ENCODE results near the gene NCR3LG1. TPM values are rescaled to one million over a fixed set of nuclear protein-coding genes. Genes with fewer than 3 reads are reported as not detected.
A peak's percentile ranks its signal among the peaks of the same experiment; 100 is the strongest.

NCR3LG1 gene
- total RNA-seq, 1 donor from 2014 or later: 0.55 TPM

DNA sequence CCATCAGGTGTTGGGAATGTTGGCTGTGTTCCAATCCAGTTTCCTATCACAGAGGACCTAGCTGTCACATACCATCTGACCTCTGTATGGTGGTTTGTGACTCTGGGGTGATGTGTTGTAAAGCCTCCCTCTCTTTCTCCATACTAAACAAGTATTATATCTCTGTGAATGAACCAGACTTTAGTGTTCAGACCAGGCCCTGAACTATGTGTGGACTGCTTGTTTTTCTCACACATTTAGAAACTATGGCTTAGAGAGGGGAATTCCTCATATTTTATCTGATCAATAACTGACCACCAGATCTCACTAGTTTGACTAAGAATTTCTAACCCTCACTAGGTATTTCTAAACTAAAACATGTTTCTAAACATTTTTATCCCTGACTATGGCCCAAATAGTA, 17.5 kb downstream of the NCR3LG1 start:
- ATAC-seq (no peak), DNase-seq (no peak)
- intact Hi-C loops (cut with micrococcal nuclease): no loop called here

- ATAC-seq (no peak), DNase-seq (no peak)
- intact Hi-C loops (cut with micrococcal nuclease): no loop called here
Measured at GRCh38 chr11:17369684-17370243, 18.2 kb downstream of the NCR3LG1 start.

- ATAC-seq (no peak), DNase-seq (no peak)
- intact Hi-C loops (cut with micrococcal nuclease): no loop called here
Measured at GRCh38 chr11:17371614-17372013, 20.0 kb downstream of the NCR3LG1 start.

GRCh38 chr11:17375547-17375946, 23.9 kb downstream of the NCR3LG1 start:
- DNase-seq: no peak
- ATAC-seq: no peak
- intact Hi-C loops (cut with micrococcal nuclease): no loop called here

GRCh38 chr11:17376493-17376892, 24.9 kb downstream of the NCR3LG1 start:
- DNase-seq (no peak), ATAC-seq (peak; percentile 77)
- intact Hi-C loops (cut with micrococcal nuclease): no loop called here

GRCh38 chr11:17378655-17379054, 27.1 kb downstream of the NCR3LG1 start:
- DNase-seq: no peak
- no peak for ATAC-seq
- intact Hi-C loops (cut with micrococcal nuclease): no loop called here

- intact Hi-C loops (cut with micrococcal nuclease): no loop called here
- ATAC-seq: no peak
- no peak for DNase-seq
Measured at GRCh38 chr11:17379383-17380180, 28.0 kb downstream of the NCR3LG1 start.

DNA sequence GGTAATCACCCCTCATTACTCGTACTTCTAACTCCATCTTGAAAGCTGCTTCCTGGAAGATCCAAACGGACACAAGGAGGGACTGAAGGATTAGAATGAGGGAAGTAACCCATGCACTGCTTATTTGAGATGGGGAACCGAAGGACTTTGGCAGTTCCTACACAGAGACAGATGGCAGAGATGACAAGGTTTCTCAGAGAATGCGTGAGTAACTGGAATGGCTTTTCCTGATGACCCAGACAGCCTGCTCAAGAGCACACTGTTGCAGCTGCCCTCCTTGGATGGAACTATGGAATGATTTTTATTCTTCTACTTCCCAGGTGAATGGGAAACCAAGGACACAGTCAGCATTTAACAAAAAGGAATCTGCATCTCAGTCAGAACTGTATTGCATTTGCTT, 29.6 kb downstream of the NCR3LG1 start:
- intact Hi-C loops (cut with micrococcal nuclease): no loop called here
- no peak for DNase-seq
- no peak for ATAC-seq

- intact Hi-C loops (cut with micrococcal nuclease): no loop called here
- ATAC-seq: no peak
- DNase-seq: no peak
Measured at GRCh38 chr11:17382046-17382728, 30.6 kb downstream of the NCR3LG1 start.

DNA sequence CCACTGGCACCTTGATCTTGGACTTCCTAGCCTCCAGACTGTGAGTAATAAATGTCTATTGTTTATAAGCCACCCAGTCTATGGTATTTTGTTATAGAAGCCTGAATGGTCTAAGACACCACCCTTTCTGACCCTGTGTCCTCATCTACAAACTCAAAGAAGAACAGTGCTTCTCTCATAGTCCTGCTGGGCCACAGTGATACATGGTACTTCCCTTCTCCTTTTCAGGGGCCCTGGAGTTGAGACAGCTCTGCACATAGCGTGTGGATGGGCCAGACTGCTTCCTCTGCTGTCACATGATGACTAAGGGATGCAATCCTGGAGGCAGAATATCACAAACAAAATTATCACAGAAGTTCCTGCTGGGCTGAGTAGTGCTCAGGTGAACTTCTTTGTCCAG, 31.9 kb downstream of the NCR3LG1 start:
- no peak for ATAC-seq
- intact Hi-C loops (cut with micrococcal nuclease): no loop called here
- DNase-seq: no peak

DNA sequence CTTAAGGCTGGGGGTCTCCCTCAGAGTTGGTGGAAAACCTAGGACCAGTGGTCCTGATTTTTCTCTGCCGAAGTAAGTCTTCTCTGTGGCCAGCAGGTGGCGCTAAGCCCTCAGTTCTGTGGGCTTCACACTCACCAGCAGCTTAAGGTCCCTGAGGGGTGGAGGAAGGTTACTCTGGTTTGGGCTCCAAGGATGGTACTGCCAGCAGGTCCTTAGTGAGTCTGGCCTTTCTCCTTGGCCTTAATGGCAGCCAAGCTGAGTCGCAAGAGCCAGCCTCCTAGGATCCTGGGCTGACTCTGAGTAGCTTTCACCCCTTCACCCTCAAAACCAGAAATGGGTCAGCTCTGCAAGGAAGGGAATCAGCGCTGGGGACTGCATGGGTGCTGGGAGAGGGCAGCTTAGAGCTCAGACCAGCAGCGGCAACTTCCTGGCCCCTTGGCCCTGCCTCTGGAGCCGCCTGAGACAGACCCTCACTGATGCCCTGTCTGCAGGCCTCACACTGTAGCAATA, 32.5 kb downstream of the NCR3LG1 start:
- peak; percentile 82 for DNase-seq
- peak; percentile 44 for ATAC-seq
- intact Hi-C loops (cut with micrococcal nuclease): loop anchor here (2.0 kb wide), 1 partner anchor 119 kb away; no protein-coding TSS in a partner anchor

DNA sequence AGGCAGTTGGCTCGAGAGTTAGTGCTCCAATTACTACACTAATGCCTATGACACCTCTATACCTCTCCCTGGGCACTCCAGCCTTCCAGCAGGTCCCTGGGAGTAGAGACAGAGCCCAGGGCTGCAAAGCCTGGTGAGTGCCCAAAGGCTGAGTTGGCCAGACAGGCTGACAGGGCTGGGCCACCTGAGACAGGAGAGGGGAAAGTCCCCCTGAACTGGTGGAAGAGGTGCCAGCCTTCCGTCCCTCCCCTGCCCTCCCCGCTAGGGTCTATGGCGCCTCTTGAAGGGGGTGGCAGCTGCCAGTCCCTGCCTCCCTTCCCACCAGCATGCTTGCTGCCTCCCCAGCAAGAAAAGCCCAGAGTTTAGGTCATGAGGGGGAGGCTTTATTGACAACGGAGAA, 33.9 kb downstream of the NCR3LG1 start:
- intact Hi-C loops (cut with micrococcal nuclease): loop anchor here (2.0 kb wide), 1 partner anchor 117 kb away; no protein-coding TSS in a partner anchor
- no peak for DNase-seq
- ATAC-seq: no peak

DNA sequence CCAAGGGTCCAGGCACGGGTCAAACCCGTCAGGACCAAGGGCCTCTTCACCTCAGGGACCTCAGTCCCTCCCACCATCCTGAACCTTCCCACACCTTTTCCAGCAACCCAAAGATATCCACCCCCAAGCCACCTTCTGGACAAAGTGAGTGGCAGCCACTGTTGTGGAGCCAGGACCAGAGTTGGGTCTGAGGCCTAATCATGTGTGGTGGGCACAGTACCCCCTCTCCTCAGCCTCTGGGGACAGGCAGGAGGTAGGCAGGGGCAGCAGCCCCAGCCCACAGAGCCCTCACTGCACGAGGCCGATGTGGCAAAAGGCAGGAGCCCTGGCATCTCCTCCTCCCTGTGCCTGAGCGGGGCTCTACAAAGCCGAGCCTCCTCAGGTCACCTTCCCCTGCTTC, 34.3 kb downstream of the NCR3LG1 start:
- intact Hi-C loops (cut with micrococcal nuclease): loop anchor here (2.0 kb wide), 1 partner anchor 117 kb away; no protein-coding TSS in a partner anchor
- ATAC-seq (no peak), DNase-seq (no peak)

DNA sequence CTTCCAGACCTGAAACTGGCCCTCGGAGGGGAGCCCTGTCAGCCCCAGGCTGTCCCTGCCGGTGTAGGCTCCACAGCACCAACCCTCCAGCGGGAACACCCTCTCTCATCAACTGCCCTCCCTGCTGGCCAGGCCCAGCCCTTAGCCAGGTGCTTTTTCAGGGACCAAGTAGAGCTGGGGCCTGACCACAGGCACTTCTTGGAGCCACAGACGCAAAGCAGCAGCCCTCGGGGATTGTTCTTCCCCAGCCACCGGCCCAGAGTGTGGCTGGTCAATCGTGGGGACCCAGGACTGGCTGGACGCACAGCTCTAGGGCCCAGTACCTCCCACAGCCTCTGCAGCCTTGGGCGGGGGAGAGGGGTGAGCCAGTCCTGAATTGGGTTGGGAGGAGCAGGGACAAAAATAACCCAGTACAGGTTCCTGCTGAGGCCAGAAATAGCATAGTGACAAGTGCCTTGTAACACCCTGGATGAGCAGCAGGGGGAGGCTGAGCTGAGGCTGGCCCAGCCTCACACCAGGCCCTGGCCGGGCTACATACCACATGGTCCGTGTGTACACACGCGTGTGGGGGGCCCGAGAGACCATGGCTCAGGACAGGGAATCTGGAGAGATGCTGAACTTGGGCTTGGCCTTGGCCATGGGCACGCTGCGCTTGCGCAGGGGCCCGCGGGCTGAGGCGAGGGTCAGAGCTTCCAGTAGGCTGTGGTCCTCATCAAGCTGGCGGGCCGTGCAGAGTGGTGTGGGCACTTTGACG, 34.9 kb downstream of the NCR3LG1 start:
- DNase-seq: peak; percentile 76
- intact Hi-C loops (cut with micrococcal nuclease): no loop called here

DNA sequence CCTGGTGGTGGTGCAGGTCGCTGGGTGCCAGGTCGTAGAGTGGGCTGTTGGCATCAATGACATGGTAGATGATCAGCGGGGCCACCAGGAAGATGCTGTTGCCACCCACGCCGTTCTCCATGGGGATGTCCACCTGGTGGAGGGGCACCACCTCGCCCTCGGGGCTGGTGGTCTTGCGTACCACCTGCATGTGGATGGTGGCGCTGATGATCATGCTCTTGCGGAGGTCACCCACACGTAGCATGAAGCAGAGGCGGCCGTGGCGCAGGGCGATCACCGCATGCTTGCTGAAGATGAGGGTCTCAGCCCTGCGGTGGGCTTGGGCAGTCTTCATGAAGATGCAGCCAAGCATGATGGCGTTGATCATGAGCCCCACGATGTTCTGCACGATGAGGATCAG, 35.7 kb downstream of the NCR3LG1 start:
- ATAC-seq: no peak

More for the DNA sequence above, 34.9 kb downstream of the NCR3LG1 start:
- ATAC-seq: peak; percentile 89

DNA sequence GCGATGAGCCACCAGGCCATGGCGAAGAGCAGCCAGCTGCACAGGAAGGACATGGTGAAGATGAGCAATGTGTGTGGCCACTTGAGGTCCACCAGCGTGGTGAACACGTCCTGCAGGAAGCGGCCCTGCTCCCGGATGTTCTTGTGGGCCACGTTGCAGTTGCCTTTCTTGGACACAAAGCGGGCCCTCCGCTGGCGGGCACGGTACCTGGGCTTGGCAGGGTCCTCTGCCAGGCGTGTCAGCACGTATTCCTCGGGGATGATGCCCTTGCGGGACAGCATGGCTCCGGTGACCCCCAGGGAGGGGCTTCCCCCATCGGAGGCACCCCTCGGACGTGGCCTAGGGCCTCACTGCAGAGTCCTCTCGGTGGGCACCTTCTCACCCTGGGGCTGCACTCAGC, 36.2 kb downstream of the NCR3LG1 start:
- no peak for ATAC-seq
- intact Hi-C loops (cut with micrococcal nuclease): no loop called here
- DNase-seq: no peak

More for the DNA sequence above, 35.7 kb downstream of the NCR3LG1 start:
- intact Hi-C loops (cut with micrococcal nuclease): no loop called here
- no peak for DNase-seq

DNA sequence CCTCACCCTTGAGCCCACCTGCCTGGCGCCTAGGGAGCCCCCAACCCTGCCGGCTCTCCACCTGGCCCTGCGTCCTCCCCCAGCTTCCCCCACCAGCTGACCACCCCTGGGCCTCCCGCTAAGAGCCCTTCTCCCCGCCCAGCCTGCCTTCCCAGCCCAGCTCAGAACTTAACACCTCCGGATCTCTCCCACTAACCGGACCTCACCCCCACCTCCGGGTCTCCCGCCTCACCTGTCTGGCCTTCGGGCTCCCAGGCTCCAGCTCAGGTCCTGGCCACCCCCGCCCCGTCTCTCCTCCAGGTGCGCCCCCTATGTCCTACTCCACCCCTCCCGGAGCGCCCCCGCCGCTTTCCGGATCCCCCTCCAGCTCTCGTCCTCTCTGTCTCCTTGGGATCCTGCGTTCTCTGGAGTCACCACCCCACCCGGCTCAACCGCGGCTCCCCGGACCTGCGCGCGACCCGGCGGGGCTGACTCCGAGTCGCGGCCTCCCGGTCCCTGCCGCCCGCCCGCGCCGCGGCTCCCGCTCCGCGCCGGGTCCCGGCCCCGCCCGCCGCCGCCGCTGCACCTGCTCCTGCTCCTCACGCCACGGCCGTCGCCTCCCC, 37.1 kb downstream of the NCR3LG1 start, which contains the start of gene KCNJ11:
Gene KCNJ11 (minus strand): TSS at position 51 of the 602 bp plus-strand sequence. CDS start 568 bp downstream, outside the sequence.
- ATAC-seq (peak; percentile 26), DNase-seq (no peak)
- intact Hi-C loops (cut with micrococcal nuclease): no loop called here

DNA sequence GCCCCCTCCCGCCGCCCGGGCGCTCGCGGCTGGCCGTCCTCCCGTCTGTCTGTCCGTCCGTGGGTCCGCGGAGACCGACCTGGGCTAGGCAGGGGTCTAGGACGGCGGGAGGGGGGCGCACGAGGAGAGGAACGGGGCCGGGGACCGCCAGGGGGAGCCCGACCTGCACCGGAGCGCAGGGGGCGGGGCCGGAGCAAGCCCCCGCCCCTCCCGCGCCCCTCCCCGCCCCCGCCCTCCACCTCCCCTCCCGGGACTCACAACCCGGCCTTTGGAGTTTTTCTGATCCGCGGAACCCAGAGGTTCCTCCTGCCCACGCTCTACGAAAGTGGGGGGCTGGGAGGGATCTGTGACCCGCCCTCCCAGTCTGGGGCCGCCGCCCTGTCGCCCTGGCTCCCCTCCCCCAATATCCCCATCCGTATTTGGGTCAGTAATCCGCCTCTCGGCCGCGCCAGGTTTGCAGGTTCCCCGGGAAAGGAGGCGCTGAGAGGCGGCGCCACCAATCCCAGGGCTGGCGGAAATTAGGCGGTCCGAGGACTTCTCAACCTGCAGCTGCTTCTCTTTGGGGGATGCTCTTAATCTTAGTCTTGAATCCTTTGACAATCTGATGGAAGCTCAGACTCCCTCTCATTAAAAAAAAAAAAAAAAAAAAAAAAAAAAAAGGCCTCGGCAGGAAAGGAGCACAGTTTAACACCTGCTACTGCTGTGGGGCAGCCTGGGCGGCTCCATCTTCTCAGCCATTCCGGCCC, 37.8 kb downstream of the NCR3LG1 start:
- DNase-seq (peak; percentile 87), ATAC-seq (peak; percentile 71)
- intact Hi-C loops (cut with micrococcal nuclease): no loop called here

All from left ventricle myocardium superior (tissue), 1 donor.